HG03520 (cell line): ENCODE data around the gene ARFIP2.
"Not testable (repeated sequence)": the region's sequence is repeated elsewhere in the genome, so short reads cannot be mapped to it uniquely, and the experiment has no call there.

Experiments used
- ATAC-seq: cut with Tn5 transposase; IDR thresholded peaks from one replicate; pipeline ENCODE4 v1.9.1; 2021; ENCODE audit warnings: mild to moderate bottlenecking, moderate library complexity; ENCODE audit not compliant: unreplicated experiment

Gene ARFIP2

GRCh38 chr11:6481012-6481923, at the start of gene ARFIP2, which contains the start of gene TIMM10B:
ARFIP2 (minus strand) TSS chr11:6481331; CDS start chr11:6480421, 910 bp downstream.
TIMM10B (plus strand) TSS chr11:6481501; CDS start chr11:6481517, 16 bp downstream.
- ATAC-seq, result peak; percentile 99

GRCh38 chr11:6530848-6531247, 49.7 kb upstream of the ARFIP2 start:
- no peak for ATAC-seq

GRCh38 chr11:6529266-6529665, 48.1 kb upstream of the ARFIP2 start:
- no peak for ATAC-seq

- ATAC-seq, result no peak
Observed at GRCh38 chr11:6526411-6527135, 45.4 kb upstream of the ARFIP2 start.

- ATAC-seq, result no peak
Observed at GRCh38 chr11:6523253-6523652, 42.1 kb upstream of the ARFIP2 start.

GRCh38 chr11:6521946-6522345, 40.8 kb upstream of the ARFIP2 start:
- ATAC-seq, result not testable (repeated sequence)

GRCh38 chr11:6520265-6520664, 39.1 kb upstream of the ARFIP2 start:
- ATAC-seq, result no peak

GRCh38 chr11:6516865-6517264, 35.7 kb upstream of the ARFIP2 start:
- no peak for ATAC-seq

- ATAC-seq, result peak; percentile 58
Observed at GRCh38 chr11:6505577-6506240, 24.6 kb upstream of the ARFIP2 start.

GRCh38 chr11:6504166-6504565, 23.0 kb upstream of the ARFIP2 start:
- no peak for ATAC-seq

- ATAC-seq, result no peak
Observed at GRCh38 chr11:6502382-6502781, 21.3 kb upstream of the ARFIP2 start.

GRCh38 chr11:6498544-6498943, 17.4 kb upstream of the ARFIP2 start:
- ATAC-seq, result no peak

- no peak for ATAC-seq
Observed at GRCh38 chr11:6498121-6498520, 17.0 kb upstream of the ARFIP2 start.

- ATAC-seq, result no peak
Observed at GRCh38 chr11:6497069-6497839, 16.1 kb upstream of the ARFIP2 start, which contains the start of gene DNHD1. DNHD1 (plus strand) TSS chr11:6497280; CDS start chr11:6498216, 936 bp downstream.

- no peak for ATAC-seq
Observed at GRCh38 chr11:6489306-6489705, 8.2 kb upstream of the ARFIP2 start.

GRCh38 chr11:6488821-6489220, 7.7 kb upstream of the ARFIP2 start:
- no peak for ATAC-seq

- no peak for ATAC-seq
Observed at GRCh38 chr11:6488342-6488741, 7.2 kb upstream of the ARFIP2 start.

- no peak for ATAC-seq
Observed at GRCh38 chr11:6486938-6487337, 5.8 kb upstream of the ARFIP2 start.

- no peak for ATAC-seq
Observed at GRCh38 chr11:6486256-6486655, 5.1 kb upstream of the ARFIP2 start.

GRCh38 chr11:6485661-6486060, 4.5 kb upstream of the ARFIP2 start:
- no peak for ATAC-seq
